Skeletal muscle tissue (tissue), 4 donors: ENCODE results near the gene PRKCE. TPM values are rescaled to one million over a fixed set of nuclear protein-coding genes. Genes with fewer than 3 reads are reported as not detected.
"Not testable (repeated sequence)": the region's sequence is repeated elsewhere in the genome, so short reads cannot be mapped to it uniquely, and the experiment has no call there.

Experiments
- H3K27ac ChIP-seq: one replicate; pipeline ENCODE4 v1.7.0; 2013; ENCODE audit warnings: mild to moderate bottlenecking, low read depth, low read length, inconsistent platforms
- H3K27me3 ChIP-seq, 3 donors: one replicate each; pipeline ENCODE4 v1.7.0; 2013; ENCODE audit warnings: low read length in 3 of 3; ENCODE audit not compliant: control insufficient read depth in 3 of 3, insufficient read depth in 3 of 3
- H3K36me3 ChIP-seq, 3 donors: one replicate each; pipeline ENCODE4 v1.7.0; 2013; ENCODE audit warnings: low read length in 3 of 3; ENCODE audit not compliant: control insufficient read depth in 3 of 3, insufficient read depth in 3 of 3
- H3K4me1 ChIP-seq, 3 donors: one replicate each; pipeline ENCODE4 v1.7.0; 2013; ENCODE audit warnings: low read length in 3 of 3, mild to moderate bottlenecking in 3 of 3; ENCODE audit not compliant: control insufficient read depth in 3 of 3, insufficient read depth in 3 of 3
- H3K4me3 ChIP-seq, 3 donors: one replicate each; pipeline ENCODE4 v1.7.0; 2013; ENCODE audit warnings: low read length in 3 of 3
- H3K9ac ChIP-seq, 3 donors: one replicate each; pipeline ENCODE4 v1.7.0; 2013; ENCODE audit warnings: low read length in 3 of 3, mild to moderate bottlenecking in 3 of 3, moderate library complexity in 2 of 3, low read depth in 1 of 3
- H3K9me3 ChIP-seq, 3 donors: one replicate each; pipeline ENCODE4 v1.7.0; 2013; ENCODE audit warnings: low read length in 3 of 3; ENCODE audit not compliant: control insufficient read depth in 3 of 3
- total RNA-seq: library from RNA; depleted of rRNA; stranded (reverse); fragments of >200 nt; gene quantifications from one replicate; pipeline ENCODE4 v1.2.3, GENCODE V29; 2014
- donor health status: Osteomylitis.

Gene PRKCE
- total RNA-seq, 1 donor from 2014 or later, result 9.4 TPM

- H3K27ac ChIP-seq, result no peak overlapping the region
- H3K9me3 ChIP-seq, result no peaks in the 10 kb centered on the region
- H3K27me3 ChIP-seq, result no peaks in the 10 kb centered on the region
- no peaks in the 10 kb centered on the region for H3K36me3 ChIP-seq
- H3K4me1 ChIP-seq, result peaks cover 0 to 19% (median 12%) of the 10 kb centered on the region in 3 donors
- H3K4me3 ChIP-seq, result no peak overlapping the region
- no peak overlapping the region for H3K9ac ChIP-seq
These were observed 64.3 kb downstream of the PRKCE start for GRCh38 chr2:45715601-45716379.

GRCh38 chr2:45716432-45716831 is 65.0 kb downstream of the PRKCE start:
- H3K4me3 ChIP-seq, result not testable (repeated sequence)

DNA sequence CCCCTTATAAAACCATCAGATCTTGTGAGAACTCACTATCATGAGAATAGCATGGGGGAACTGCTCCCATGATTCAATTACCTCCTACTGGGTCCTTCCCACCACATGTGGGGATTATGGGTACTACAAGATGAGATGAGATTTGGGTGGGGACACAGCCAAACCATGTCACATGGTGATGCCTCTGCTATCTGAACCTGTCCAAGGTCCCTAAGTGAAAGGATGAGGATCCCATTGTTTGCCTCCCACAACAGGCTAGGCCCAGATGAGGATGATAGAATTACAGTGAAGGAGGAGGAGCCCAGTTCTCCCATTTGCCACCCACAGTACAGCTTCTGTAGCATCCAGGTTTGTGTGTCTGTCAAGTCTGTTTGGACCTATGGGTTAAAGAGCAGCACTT is 65.4 kb downstream of the PRKCE start:
- no peak overlapping the region for H3K27ac ChIP-seq
- no peak overlapping the region for H3K4me3 ChIP-seq
- H3K27me3 ChIP-seq, result no peaks in the 10 kb centered on the region
- H3K4me1 ChIP-seq, result peaks cover 0 to 8% (median 6%) of the 10 kb centered on the region in 3 donors
- no peaks in the 10 kb centered on the region for H3K36me3 ChIP-seq
- H3K9ac ChIP-seq, result no peak overlapping the region
- H3K9me3 ChIP-seq, result no peaks in the 10 kb centered on the region

More at GRCh38 chr2:45716432-45716831, 65.0 kb downstream of the PRKCE start:
- peaks cover 0 to 12% (median 7%) of the 10 kb centered on the region in 3 donors for H3K4me1 ChIP-seq
- H3K27ac ChIP-seq, H3K36me3 ChIP-seq, H3K9me3 ChIP-seq, H3K27me3 ChIP-seq, H3K9ac ChIP-seq: not testable (repeated sequence)

GRCh38 chr2:45720210-45720609 is 68.7 kb downstream of the PRKCE start:
- peaks cover 0 to 23% (median 6%) of the 10 kb centered on the region in 3 donors for H3K4me1 ChIP-seq
- no peaks in the 10 kb centered on the region for H3K9me3 ChIP-seq
- no peaks in the 10 kb centered on the region for H3K27me3 ChIP-seq
- H3K4me3 ChIP-seq, result no peak overlapping the region
- no peak overlapping the region for H3K27ac ChIP-seq
- no peak overlapping the region for H3K9ac ChIP-seq
- no peaks in the 10 kb centered on the region for H3K36me3 ChIP-seq

- H3K27ac ChIP-seq, result no peak overlapping the region
- no peaks in the 10 kb centered on the region for H3K36me3 ChIP-seq
- no peaks in the 10 kb centered on the region for H3K9me3 ChIP-seq
- H3K27me3 ChIP-seq, result no peaks in the 10 kb centered on the region
- H3K9ac ChIP-seq, result no peak overlapping the region
- H3K4me1 ChIP-seq, result peaks cover 0 to 23% (median 6%) of the 10 kb centered on the region in 3 donors
- H3K4me3 ChIP-seq, result no peak overlapping the region
These were observed 69.7 kb downstream of the PRKCE start for GRCh38 chr2:45721150-45721549.

DNA sequence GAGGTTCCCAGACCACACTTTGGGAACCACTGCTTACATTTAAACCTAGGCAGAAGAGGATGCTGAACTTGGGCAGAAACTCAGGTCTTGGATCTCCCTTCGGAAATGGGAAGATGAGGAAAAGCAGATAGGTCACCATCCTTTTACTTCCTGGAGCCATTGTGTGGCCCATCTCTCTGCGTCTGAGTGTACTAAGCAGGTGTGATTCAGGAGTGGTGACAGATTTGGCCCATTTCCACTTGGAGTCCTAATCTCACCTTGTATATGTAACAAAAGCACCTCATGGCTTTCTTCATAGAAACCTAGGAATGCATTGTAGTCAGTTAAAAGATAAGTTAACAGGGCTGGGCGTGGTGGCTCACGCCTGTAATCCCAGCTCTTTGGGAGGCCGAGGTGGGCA is 71.0 kb downstream of the PRKCE start:
- H3K4me1 ChIP-seq, result peaks cover 0 to 23% (median 6%) of the 10 kb centered on the region in 3 donors
- H3K4me3 ChIP-seq, result no peak overlapping the region
- H3K9me3 ChIP-seq, result no peaks in the 10 kb centered on the region
- no peaks in the 10 kb centered on the region for H3K36me3 ChIP-seq
- H3K27me3 ChIP-seq, result no peaks in the 10 kb centered on the region
- no peak overlapping the region for H3K9ac ChIP-seq
- H3K27ac ChIP-seq, result no peak overlapping the region

DNA sequence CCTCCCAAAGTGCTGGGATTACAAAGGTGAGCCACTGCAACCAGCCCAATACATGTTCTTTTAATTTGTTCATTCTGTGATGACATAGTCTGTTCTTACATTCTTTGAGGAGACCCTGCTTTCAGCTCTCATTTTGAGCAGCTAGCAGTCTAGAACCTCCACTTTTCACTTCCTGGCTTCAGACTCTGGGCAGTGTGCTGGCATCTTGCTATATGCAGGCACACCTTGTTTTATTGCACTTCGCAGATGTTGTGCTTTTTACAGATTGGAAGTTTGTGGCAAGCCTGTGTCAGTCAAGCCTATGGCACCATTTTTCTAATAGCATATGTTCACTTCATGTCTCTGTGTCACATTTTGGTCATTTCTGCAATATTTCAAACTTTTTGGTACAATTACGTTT is 72.4 kb downstream of the PRKCE start:
- peaks cover 0 to 23% (median 6%) of the 10 kb centered on the region in 3 donors for H3K4me1 ChIP-seq
- H3K9ac ChIP-seq, result no peak overlapping the region
- no peaks in the 10 kb centered on the region for H3K27me3 ChIP-seq
- H3K9me3 ChIP-seq, result no peaks in the 10 kb centered on the region
- H3K27ac ChIP-seq, result no peak overlapping the region
- no peak overlapping the region for H3K4me3 ChIP-seq
- H3K36me3 ChIP-seq, result no peaks in the 10 kb centered on the region

- Histone ChIP-seq H3K27me3 (no peaks in the 10 kb centered on the region), H3K36me3 (no peaks in the 10 kb centered on the region), H3K4me3 (no peak overlapping the region), H3K9me3 (no peaks in the 10 kb centered on the region), H3K4me1 (peaks cover 0 to 23% (median 4%) of the 10 kb centered on the region in 3 donors), H3K27ac (no peak overlapping the region), H3K9ac (no peak overlapping the region)
These were observed 72.9 kb downstream of the PRKCE start for GRCh38 chr2:45724335-45724734.

DNA sequence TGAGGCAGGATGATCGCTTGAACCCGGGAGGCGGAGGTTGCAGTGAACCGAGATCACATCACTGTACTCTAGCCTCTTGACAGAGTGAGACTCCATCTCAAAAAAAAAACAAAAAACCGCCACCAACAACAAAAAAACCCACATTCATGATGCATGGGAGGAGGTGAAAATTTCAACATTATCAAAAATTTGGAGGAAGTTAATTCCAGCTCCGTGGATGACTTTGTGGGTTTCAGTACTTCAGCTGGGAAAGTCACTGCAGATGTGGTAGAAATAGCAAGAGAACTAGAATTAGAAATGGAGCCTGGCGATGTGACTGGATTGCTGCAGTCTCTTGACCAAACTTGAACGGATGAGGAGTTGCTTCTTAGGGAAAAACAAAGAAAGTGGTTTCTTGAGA is 74.3 kb downstream of the PRKCE start:
- Histone ChIP-seq H3K4me3 (no peak overlapping the region), H3K27ac (no peak overlapping the region), H3K36me3 (no peaks in the 10 kb centered on the region), H3K27me3 (no peaks in the 10 kb centered on the region), H3K4me1 (peaks cover 0 to 23% (median 4%) of the 10 kb centered on the region in 3 donors), H3K9me3 (no peaks in the 10 kb centered on the region), H3K9ac (no peak overlapping the region)

DNA sequence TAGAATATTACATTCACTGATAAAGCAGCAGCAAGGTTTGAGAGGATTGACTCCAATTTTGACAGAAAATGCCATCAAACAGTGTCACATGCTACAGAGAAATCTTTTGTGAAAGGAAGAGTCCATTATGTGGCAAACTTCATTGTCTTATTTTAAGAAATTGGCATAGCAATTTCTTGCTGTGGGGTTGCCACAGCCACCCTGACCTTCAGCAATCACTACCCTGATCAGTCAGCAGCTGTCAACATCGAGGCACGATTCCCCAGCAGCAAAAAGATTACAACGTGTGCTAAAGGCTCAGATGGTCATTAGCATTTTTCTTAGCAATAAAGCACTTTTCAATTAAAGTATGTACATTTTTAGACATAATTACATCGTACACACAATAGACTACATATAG is 74.7 kb downstream of the PRKCE start:
- H3K27ac ChIP-seq, result no peak overlapping the region
- no peaks in the 10 kb centered on the region for H3K9me3 ChIP-seq
- no peaks in the 10 kb centered on the region for H3K27me3 ChIP-seq
- no peak overlapping the region for H3K4me3 ChIP-seq
- no peaks in the 10 kb centered on the region for H3K36me3 ChIP-seq
- no peak overlapping the region for H3K9ac ChIP-seq
- H3K4me1 ChIP-seq, result peaks cover 0 to 23% (median 4%) of the 10 kb centered on the region in 3 donors
